GM12872 (cell line): ENCODE data around the gene PAPOLA.

Experiments used
- CTCF ChIP-seq: IDR thresholded peaks from 3 replicates; pipeline ENCODE4 v1.5.1; 2011; ENCODE audit warnings: low read depth, mild to moderate bottlenecking, low read length, moderate library complexity; ENCODE audit not compliant: insufficient read depth

PAPOLA gene

GRCh38 chr14:96503306-96503679 is 1.1 kb downstream of the PAPOLA start:
- no peak for TF ChIP-seq CTCF

GRCh38 chr14:96507723-96508122 is 5.5 kb downstream of the PAPOLA start:
- TF ChIP-seq CTCF: no peak

- no peak for TF ChIP-seq CTCF
These were observed 6.7 kb downstream of the PAPOLA start for GRCh38 chr14:96508900-96509299.

- TF ChIP-seq CTCF: no peak
These were observed 7.4 kb downstream of the PAPOLA start for GRCh38 chr14:96509457-96510090.

- no peak for TF ChIP-seq CTCF
These were observed 9.0 kb downstream of the PAPOLA start for GRCh38 chr14:96511146-96511545.

GRCh38 chr14:96511667-96512066 is 9.5 kb downstream of the PAPOLA start:
- no peak for TF ChIP-seq CTCF

- TF ChIP-seq CTCF: no peak
These were observed 9.9 kb downstream of the PAPOLA start for GRCh38 chr14:96512122-96512521.
